Measurements from ENCODE around the gene FAM217A. TPM values are rescaled to one million over a fixed set of nuclear protein-coding genes. Genes with fewer than 3 reads are reported as not detected.

FAM217A gene
- total RNA-seq, 1 experiment from 2014 or later, result not detected

DNA sequence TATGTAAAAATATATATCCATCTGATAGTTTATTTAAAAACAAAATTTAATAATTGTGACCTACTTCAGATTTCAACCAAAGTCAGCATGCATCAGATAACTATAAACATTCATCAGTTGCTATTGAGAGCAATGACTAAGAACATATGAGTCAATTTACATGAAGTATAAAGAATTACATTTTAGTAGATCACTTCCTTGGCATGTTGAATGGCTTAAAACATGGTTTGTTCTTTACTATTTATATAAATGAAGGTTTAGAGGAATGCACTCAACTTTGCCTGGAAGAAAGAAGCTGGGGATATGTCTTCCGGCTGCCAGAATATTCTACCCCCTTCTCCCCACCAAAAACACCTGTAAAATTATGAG lies 6.4 kb upstream of the FAM217A start:
- Histone ChIP-seq H3K4me2 (ENCODE audit: low read length) (no peak overlapping the region), H3K4me3 (replicated peaks in 1 of 2; ENCODE audit: low read depth in 1 of 2, low read length in 2 of 2) (no peak overlapping the region), H2AFZ (ENCODE audit: low read depth, low read length, poor library complexity, severe bottlenecking) (no peak overlapping the region), H3K79me2 (ENCODE audit: insufficient read depth, low read length) (no peaks in the 10 kb centered on the region), H3K27me3 (ENCODE audit: insufficient read depth, low read length) (no peaks in the 10 kb centered on the region), H3K4me1 (ENCODE audit: control insufficient read depth in 1 of 2, insufficient read depth in 2 of 2, low read length in 2 of 2) (no peaks in the 10 kb centered on the region), H3K27ac (ENCODE audit: low read depth, low read length) (no peak overlapping the region), H3K36me3 (ENCODE audit: control insufficient read depth in 1 of 2, insufficient read depth in 2 of 2, low read length in 2 of 2) (no peaks in the 10 kb centered on the region), H3K9me2 (ENCODE audit: insufficient read depth) (no peaks in the 10 kb centered on the region), H4K20me1 (ENCODE audit: insufficient read depth) (no peaks in the 10 kb centered on the region), H3K9ac (ENCODE audit: low read length) (no peak overlapping the region), H3K9me3 (ENCODE audit: control insufficient read depth in 1 of 2, insufficient read depth in 1 of 2, low read depth in 1 of 2, low read length in 2 of 2) (no peaks in the 10 kb centered on the region)
- DNase-seq (ENCODE audit: low read depth, low spot score) (no peak), ATAC-seq (no peak)
- TF ChIP-seq ATF3 (IDR thresholded peaks at IDR 0.05) (no peak), EZH2 (IDR thresholded peaks at IDR 0.05) (no peak), CEBPB (IDR thresholded peaks at IDR 0.05; ENCODE audit: low read depth) (no peak)
- intact Hi-C loops (cut with micrococcal nuclease), result no loop called here
- BruUV-seq (replicated peaks), result no TSS peak
- POLR2A ChIA-PET, result no interaction called here
- CTCF ChIA-PET, result no interaction called here
- RAD21 ChIA-PET (ENCODE audit: low non-redundant PET in 1 of 2, low total read pairs in 2 of 2, uncharacterized antibody in 2 of 2, unreplicated experiment in 2 of 2), result no interaction called here

GRCh38 chr6:4084444-4085331 lies 5.8 kb upstream of the FAM217A start:
- no peaks in the 10 kb centered on the region for H3K79me2 ChIP-seq (ENCODE audit: insufficient read depth, low read length)
- H3K9me3 ChIP-seq (ENCODE audit: control insufficient read depth in 1 of 2, insufficient read depth in 1 of 2, low read depth in 1 of 2, low read length in 2 of 2), result no peaks in the 10 kb centered on the region
- TF ChIP-seq ZFX (IDR thresholded peaks at IDR 0.05) (no peak), POLR2A (IDR thresholded peaks at IDR 0.05; ENCODE audit: borderline replicate concordance, extremely low read depth, insufficient read depth, insufficient read length) (no peak)
- intact Hi-C loops (cut with micrococcal nuclease), result no loop called here
- no peaks in the 10 kb centered on the region for H3K4me1 ChIP-seq (ENCODE audit: control insufficient read depth in 1 of 2, insufficient read depth in 2 of 2, low read length in 2 of 2)
- ATAC-seq (no peak), DNase-seq (ENCODE audit: low read depth, low spot score) (no peak)
- no peak overlapping the region for H2AFZ ChIP-seq (ENCODE audit: low read depth, low read length, poor library complexity, severe bottlenecking)
- no peaks in the 10 kb centered on the region for H4K20me1 ChIP-seq (ENCODE audit: insufficient read depth)
- no peaks in the 10 kb centered on the region for H3K36me3 ChIP-seq (ENCODE audit: control insufficient read depth in 1 of 2, insufficient read depth in 2 of 2, low read length in 2 of 2)
- no peaks in the 10 kb centered on the region for H3K27me3 ChIP-seq (ENCODE audit: insufficient read depth, low read length)
- H3K9me2 ChIP-seq (ENCODE audit: insufficient read depth), result no peaks in the 10 kb centered on the region
- H3K4me3 ChIP-seq (replicated peaks in 1 of 2; ENCODE audit: low read depth in 1 of 2, low read length in 2 of 2), result no peak overlapping the region
- no peak overlapping the region for H3K4me2 ChIP-seq (ENCODE audit: low read length)
- no peak overlapping the region for H3K9ac ChIP-seq (ENCODE audit: low read length)
- ChIA-PET POLR2A (no interaction called here), RAD21 (ENCODE audit: low non-redundant PET in 1 of 2, low total read pairs in 2 of 2, uncharacterized antibody in 2 of 2, unreplicated experiment in 2 of 2) (no interaction called here), CTCF (no interaction called here)
- no TSS peak for BruUV-seq (replicated peaks)
- no peak overlapping the region for H3K27ac ChIP-seq (ENCODE audit: low read depth, low read length)
